Frontal cortex (tissue), 4 donors: ENCODE measurements around the gene USP35. TPM values are rescaled to one million over a fixed set of nuclear protein-coding genes. Genes with fewer than 3 reads are reported as not detected.
"Not testable (repeated sequence)": the region's sequence is repeated elsewhere in the genome, so short reads cannot be mapped to it uniquely, and the experiment has no call there.

Source experiments
- DNase-seq, 2 donors: peaks; one replicate each; pipeline ENCODE4 v3.0.0; 2012; ENCODE audit warnings: low spot score in 2 of 2
- FAIRE-seq: peaks from 2 replicates; lab custom pipeline; 2012; peaks lifted over from hg19 to GRCh38; lab: Jason Lieb, UNC
- total RNA-seq: library from RNA; depleted of rRNA; stranded (reverse); fragments of >200 nt; gene quantifications from one replicate; pipeline ENCODE4 v1.2.3, GENCODE V29; 2014
- donor health status: control.
- donor health status: control.
- donor health status: control.

USP35 gene
- total RNA-seq, 1 donor from 2014 or later = 12.2 TPM

DNA sequence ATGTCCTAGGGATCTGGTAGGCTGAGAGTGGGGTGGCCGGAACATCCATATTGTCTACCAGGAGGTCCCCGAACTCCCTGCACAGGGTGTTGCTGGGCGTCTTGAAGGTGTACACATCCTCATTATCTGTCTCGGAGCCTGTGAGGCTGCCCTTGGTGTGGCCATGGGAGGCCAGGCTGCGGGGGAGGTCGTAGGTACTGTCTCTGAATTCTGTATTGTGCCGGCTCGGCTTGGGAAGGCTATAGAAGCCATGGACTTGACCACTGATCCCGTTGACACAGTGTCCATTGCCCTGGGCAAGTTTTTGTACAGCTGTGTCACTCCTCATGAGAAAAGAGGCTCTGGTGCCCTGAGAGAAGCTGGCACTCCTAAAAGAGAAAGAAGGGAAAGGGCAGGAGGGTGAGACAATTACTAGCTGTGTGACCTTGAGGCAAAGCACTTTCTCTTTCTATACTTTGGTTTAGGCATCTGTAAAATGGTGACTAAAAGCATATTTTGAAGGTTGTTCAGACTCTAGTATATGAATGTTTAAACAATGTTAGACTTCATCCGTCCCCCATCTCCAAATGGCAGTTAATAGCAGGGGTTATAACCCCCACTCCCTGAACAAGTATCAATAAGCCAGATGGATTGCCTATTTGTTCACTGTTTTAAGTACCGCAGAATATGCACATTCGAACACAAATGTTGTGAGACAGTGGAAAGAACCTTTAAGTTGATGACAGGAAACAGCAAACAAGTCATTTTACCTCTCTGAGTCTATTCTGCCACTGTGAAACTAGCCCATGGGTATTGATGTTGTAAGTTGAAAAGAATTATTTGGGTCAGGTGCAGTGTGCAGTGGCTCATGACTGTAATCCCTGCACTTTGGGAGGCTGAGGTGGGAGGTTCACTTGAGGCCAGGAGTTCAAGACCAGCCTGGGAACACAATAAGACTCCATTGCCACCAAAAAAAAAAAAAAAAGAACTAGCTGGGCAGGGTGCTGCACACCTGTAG lies 38.3 kb downstream of the USP35 start:
- FAIRE-seq (no peak), DNase-seq (no peak)

DNA sequence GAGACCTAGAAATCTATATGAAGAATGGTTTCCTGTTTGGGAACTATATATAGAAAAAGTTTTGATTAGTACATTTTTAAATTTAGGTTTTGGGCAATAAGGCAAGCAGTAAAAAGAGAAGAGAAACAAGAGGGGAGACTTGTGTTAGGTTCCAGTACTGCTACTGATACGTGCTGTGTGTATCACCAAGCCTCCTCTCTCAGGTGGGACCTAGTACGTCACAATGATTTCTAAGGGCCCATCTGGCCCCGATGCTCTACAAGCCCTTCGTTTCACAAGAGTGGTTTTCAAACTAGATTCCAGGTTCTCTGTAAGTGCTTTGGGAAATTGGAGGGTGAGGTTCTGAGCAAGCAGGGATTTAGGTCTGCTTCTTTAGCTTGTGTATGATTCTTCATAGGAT lies 39.2 kb downstream of the USP35 start:
- no peak for FAIRE-seq
- no peak for DNase-seq

DNA sequence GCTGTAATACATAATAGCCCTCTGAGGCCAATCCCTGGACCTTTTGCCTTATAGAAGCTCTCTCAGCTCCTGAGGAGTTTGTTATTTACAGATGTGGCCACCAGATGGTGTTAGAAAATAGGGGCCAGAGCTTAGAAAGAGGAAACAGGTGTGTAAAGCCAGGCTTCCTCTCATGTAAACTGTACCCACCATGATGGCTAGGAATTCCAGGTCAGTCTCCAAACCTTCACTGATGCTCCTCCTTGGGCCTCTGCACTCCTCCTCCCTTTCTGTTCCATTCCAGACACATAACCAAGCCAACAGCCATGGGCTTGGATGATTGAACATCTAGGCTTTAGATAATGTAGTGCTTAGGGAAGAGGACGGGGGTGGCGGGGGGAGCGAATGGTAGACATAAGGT lies 39.7 kb downstream of the USP35 start:
- DNase-seq (peak; percentile 37 to 54), FAIRE-seq (no peak)

- DNase-seq (no peak), FAIRE-seq (no peak)
Observed at GRCh38 chr11:78229106-78229505, 40.4 kb downstream of the USP35 start.

DNA sequence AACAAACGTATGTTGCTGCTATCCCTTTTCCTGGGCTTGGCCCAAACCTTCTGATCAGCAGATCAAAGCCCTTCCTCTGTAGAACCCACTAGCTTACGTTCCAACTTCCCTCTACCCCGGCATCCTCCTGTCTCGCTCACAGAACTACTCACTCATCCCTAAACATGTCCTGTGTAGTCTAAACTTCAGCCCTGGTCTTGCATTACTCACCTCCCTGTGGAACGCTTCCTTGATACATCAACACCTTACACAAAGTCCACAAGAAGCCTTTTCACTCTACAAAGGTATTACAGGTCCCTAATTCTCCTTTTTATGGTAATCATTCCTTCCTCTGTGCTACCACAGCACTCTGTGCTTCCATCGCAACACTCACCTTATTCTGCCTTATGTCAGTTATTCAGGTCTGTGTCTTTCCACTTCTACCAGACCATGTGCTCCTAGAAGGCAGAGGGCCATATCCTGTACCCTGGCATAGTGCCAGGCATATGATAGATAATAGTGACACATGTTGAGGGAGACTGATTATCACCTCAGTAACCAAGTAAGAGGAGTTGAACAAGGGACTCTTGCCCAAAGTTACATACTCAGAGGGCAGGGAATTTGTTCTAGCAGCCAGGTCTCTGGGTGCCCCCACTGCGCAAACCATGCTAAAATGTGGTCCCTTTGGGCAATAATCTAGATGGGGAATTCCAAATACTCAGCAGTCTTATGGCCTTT lies 41.6 kb downstream of the USP35 start:
- FAIRE-seq (no peak), DNase-seq (no peak)

DNA sequence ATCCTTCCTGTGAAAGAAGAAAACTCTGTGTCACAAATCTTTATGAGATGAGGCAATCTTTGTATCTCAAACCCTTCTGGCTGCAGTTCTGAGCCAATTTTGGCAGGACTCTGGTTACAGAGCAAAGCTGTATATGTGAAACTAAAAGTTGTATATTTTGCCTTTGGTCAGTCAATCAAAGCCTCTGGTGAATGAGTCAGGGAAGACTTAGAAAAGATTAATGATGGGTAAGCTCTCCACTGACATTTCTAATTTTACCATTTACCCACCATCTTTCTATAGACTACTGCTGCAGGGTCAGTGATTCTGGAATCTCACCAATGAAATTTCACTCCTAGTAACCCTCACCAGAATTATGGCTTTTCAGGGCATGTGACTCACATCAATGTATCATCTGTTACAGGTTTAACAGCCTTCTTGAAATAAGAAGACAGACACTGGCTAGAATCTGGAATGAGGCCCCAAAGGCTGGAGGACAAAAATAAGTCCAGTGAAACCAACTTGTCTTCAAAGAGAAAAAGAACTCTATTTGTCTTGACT lies 43.3 kb downstream of the USP35 start:
- DNase-seq (no peak), FAIRE-seq (no peak)

DNA sequence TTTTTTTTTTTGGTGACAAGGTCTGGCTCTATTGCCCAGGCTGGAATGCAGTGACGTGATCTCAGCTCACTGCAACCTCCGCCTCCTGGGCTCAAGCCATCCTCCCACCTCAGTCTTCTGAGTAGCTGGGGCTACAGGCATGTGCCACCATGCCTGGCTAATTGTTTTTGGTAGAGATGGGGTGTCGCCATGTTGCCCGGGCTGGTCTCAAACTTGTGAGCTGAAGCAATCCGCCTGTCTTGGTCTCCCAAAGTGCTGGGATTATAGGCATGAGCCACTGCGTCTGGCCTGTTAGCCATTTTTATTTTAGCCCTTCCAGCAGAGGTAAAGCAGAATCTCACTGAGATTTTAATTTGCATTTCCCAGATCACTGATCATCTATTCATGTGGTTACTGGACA lies 44.3 kb downstream of the USP35 start:
- FAIRE-seq, DNase-seq: not testable (repeated sequence)

DNA sequence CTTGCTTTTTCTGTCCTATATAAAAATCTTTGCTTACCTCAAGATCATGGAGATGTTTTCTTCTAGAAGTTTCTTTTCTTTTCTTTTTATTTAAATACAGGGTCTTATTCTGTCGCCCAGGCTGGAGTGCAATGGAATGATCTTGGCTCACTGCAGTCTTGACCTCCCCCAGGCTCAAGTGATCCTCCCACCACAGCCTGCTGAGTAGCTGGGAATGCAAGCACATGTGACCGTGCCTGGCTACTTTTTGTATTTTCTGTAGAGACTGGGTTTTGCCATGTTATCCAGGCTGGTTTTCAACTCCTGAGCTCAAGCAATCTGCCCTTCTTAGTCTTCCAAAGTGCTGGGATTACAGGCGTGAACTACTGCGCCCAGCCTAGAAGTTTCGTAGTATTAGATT lies 45.3 kb downstream of the USP35 start:
- DNase-seq (no peak), FAIRE-seq (no peak)

DNA sequence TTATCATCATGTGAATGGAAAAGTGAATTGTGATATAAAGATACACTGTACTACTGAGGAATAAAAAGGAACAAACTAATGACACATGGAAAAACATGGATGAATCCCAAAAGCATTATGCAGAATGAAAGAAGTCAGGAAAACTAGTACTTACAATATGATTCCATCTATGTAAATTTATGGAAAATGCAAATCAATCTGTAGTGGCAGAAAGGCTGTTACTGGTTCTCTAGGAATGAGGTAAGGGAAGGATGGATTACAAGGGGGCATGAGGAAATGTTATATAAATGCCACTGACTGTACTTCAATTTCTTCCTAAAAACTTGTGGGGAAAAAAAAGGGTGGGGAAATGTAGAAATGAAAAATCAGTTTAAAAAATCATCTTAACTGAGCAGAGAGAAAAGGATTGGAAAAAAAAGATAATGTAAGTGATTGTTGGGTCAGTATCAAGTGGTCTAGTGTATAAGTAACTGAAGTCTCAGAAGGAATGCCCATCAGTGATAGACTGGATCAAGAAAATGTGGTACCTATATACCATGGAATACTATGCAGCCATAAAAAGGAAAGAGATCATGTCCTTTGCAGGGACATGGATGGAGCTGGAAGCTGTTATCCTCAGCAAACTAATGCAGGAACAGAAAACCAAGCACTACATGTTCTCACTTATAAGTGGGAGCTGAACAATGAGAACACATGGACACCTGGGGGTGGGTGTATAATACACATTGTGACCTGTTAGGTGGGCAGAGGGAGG lies 48.8 kb downstream of the USP35 start:
- no peak for DNase-seq

GRCh38 chr11:78239781-78240180 lies 51.1 kb downstream of the USP35 start:
- FAIRE-seq = no peak
- no peak for DNase-seq

More for the DNA sequence above, 48.8 kb downstream of the USP35 start:
- FAIRE-seq = no peak

GRCh38 chr11:78241475-78241874 lies 52.8 kb downstream of the USP35 start:
- no peak for FAIRE-seq

GRCh38 chr11:78244080-78244479 lies 55.4 kb downstream of the USP35 start:
- DNase-seq (no peak), FAIRE-seq (no peak)

More at GRCh38 chr11:78241475-78241874, 52.8 kb downstream of the USP35 start:
- no peak for DNase-seq

GRCh38 chr11:78244546-78245255 lies 56.0 kb downstream of the USP35 start:
- DNase-seq (no peak), FAIRE-seq (no peak)

GRCh38 chr11:78248191-78248590 lies 59.5 kb downstream of the USP35 start:
- no peak for FAIRE-seq
- DNase-seq = no peak

GRCh38 chr11:78248903-78249302 lies 60.2 kb downstream of the USP35 start:
- FAIRE-seq = no peak
- no peak for DNase-seq

GRCh38 chr11:78250099-78250498 lies 61.4 kb downstream of the USP35 start:
- FAIRE-seq = no peak
- no peak for DNase-seq

DNA sequence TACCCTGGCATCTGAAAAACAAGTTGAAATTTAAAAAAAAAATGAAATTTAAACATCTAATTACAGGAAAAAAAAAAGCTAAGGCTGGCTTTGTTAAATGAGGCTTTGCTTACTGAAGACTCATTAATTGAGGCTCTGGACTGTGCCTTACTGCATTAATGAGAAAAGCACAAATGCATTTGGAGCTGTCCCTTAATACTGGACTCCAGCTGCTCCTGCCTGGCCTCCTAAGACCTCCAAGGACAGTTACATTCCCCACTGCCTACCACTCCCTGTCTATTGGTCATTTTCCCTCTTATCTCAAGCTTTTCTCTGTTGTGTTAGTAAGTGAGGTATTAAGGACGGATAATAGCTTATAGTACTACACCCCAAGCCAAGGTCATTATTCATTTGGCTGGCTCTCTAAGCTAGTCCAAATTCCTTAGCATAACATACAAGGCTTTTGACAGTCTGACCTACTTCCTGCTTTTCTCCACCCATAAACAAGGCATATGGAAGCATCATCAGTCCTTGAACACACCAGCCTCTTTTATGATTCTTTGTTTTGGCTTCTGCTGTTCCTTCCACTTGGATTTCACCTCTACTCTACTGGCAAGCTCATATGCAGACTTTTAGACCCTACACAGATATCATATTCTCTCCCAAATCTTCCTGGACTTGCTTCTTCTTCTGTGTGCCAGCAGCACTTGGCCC lies 62.5 kb downstream of the USP35 start:
- FAIRE-seq = no peak

DNA sequence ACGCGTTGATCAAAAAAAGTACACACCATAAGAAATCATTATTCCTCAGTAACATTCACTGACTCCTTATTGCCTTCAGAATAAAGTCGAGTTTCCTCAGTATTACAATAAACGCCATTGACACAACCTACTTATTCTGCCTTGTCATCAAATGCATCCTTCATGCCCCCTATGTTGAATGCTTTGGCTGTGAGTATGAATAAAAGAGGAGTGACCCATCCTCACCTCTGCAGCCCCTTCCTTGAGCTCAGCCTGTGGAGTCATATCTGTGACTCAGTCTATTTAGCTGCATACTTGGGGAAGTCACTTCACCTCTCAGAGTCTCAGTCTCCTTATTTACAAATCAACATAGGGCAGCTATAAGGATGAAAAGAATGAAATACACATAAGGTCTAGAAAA lies 65.1 kb downstream of the USP35 start:
- no peak for FAIRE-seq
- DNase-seq = no peak

More for the DNA sequence above, 62.5 kb downstream of the USP35 start:
- DNase-seq = no peak

DNA sequence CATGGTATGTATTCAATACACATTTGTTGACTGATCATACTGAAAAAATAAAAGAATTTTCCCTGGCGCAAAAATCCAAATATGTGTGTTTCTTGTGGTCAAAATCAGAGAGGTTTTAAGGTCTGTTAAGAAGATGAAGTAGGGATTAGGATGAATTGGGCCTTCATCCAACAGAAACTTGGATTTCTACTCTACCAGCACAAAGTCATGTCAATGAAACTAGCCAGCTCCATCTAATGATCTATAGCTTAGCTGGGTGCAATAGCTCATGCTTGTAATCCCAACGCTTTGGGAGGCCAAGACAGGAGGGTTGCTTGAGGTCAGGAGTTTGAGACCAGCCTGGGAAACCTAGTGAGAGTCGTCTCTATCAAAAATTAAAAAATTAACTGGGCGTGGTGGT lies 65.5 kb downstream of the USP35 start:
- DNase-seq (no peak), FAIRE-seq (no peak)
